ENCODE results near the gene SLC9B1.
A peak's percentile ranks its signal among the peaks of the same experiment; 100 is the strongest.
"Not testable (repeated sequence)": the region's sequence is repeated elsewhere in the genome, so short reads cannot be mapped to it uniquely, and the experiment has no call there.

The SLC9B1 gene

DNA sequence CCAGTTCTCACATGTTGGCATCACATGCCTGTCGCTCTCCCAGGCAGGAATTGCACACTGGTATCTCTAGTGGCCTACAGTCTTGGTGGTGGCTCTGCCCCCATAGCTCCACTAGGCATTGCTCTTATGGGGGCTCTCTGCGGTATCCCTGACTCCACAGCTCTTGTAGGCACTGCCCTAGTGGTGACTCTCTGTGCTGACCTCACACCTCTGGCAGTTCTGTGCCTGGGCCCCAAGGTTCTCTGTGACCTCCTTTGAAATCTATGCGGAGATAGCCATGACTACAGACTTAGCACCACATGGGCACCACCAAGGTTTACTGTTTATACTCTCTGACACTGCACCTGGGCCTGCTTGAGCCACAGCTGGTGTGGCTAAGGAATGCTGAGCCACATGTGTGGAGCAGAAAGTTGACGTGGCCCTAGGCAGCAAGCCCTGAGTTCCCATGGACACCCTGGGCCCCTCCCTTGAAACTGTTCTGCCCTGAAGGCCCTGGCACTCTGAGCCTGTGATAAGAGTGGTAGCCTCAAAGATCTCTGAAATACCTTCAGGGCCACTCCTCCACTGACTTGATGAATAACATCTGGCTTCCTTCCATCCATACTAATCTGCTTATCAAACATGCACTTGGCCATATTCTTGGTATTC lies 8.0 kb downstream of the SLC9B1 start:
- no peak for DNase-seq

DNA sequence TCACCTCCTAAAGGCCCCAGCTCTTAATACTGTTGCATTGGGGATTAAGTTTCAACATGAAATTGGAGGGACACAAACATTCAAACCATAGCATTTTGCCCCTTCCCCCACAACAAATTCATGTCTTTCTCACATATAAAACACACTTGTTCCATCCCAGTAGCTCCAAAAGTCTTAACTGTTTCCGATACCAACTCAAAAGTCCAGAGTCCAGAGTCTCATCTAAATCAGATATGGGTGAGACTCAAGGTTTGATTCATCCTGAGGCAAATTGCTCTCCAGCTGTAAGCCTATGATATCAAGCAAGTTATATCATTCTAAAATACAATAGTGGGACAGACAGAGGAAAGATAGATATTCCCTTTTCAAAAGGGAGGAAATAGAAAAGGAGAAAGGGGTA lies 8.7 kb downstream of the SLC9B1 start:
- DNase-seq = no peak

- DNase-seq = peak in 1 of 2 experiments; percentile 44
These were observed 10.4 kb downstream of the SLC9B1 start for GRCh38 chr4:103008875-103009729.

GRCh38 chr4:103002551-103002950 lies 17.0 kb downstream of the SLC9B1 start:
- DNase-seq = no peak

DNA sequence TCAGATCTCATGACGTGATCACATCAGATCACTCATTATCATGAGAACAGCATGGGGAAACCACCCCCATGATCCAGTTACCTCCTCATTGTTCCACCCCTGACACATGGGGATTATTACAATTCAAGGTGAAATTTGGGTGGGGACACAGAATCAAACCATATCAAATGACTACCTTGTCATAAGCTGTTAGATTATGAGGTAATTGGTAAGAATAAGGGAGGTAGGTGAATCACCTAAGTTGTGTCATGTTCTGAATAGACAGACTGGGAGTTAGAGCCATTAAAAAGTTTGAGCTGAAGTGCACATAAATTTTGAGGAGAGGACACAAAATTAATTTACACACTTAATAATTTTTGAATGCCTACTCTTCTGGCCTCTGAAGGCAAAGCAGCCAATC lies 24.7 kb downstream of the SLC9B1 start:
- DNase-seq = no peak

GRCh38 chr4:102993985-102994384 lies 25.5 kb downstream of the SLC9B1 start:
- DNase-seq = not testable (repeated sequence)

DNA sequence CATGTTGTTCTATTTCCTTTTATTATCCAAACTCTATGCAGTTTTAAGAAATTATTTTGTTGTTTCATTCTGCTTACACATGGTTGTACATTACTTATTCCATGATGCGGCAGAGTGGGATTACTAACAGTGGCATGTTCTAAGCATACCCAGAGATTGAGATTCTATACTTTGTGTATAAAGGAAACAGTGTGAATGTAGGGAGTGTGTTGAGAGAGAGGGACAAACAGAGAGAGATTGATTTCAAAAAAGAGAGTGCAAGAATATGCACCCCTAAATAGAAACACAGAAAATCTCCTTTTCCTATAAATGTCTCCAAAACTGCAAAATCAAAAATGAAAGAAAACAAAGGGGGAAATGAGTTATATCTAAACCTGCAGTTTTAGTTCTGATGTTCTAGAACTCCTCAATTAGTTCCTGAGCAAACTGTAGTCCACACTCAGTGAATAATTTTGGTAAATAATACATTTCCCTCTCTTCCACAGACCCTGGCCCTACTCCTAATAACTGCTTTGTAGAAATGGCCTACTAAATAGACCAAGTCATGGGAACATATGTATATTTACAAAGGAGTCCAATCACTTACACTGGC lies 31.0 kb downstream of the SLC9B1 start:
- no peak for DNase-seq

DNA sequence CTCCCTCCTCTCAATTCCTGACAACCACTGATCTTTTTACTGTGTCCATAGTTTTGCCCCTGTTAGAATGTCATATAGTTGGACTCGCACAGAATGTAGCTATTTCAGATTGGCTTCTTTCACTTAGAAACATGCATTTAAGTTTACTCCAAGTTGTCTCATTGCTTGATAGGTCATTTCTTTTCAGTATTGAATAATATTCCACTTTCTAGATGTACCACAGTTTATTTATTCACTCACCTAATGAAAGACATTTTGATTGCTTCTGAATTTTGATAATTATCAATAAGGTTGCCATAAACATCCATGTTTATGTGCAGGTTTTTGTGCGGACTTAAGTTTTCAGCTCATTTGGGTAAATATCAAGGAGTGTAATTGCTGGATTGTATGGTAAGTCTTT lies 38.5 kb downstream of the SLC9B1 start:
- DNase-seq = no peak

GRCh38 chr4:102961813-102962212 lies 57.7 kb downstream of the SLC9B1 start:
- DNase-seq = not testable (repeated sequence)

GRCh38 chr4:102959496-102959895 lies 60.0 kb downstream of the SLC9B1 start:
- no peak for DNase-seq

GRCh38 chr4:102945066-102945465 lies 74.4 kb downstream of the SLC9B1 start:
- DNase-seq = no peak

- DNase-seq = not testable (repeated sequence)
These were observed 81.4 kb downstream of the SLC9B1 start for GRCh38 chr4:102938063-102938462.

- DNase-seq = no peak
These were observed 83.8 kb downstream of the SLC9B1 start for GRCh38 chr4:102935716-102936115.

- DNase-seq = not testable (repeated sequence)
These were observed 99.8 kb downstream of the SLC9B1 start for GRCh38 chr4:102919697-102920096.

GRCh38 chr4:102918859-102919258 lies 100.6 kb downstream of the SLC9B1 start:
- no peak for DNase-seq

DNA sequence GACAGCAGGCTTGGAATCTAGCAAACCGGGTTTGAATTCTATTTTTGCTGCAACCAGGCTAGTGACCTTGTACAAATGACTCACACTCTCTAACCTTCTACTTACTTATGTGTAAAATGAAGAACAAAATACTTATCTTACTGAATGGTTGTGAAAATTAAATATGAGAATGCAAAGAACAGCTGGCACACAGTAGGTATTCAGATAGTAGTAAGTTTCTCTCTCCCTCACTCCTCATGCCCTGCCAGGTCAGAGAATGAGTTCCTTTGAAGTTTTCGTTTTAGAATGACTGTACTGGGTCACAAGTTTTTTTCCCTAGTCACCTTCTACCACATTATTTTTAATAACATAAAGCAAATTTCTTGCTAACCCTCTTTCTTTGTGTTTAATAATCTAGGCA lies 117.7 kb downstream of the SLC9B1 start:
- DNase-seq = no peak

- DNase-seq = not testable (repeated sequence)
These were observed 121.9 kb downstream of the SLC9B1 start for GRCh38 chr4:102897610-102898009.

- DNase-seq = not testable (repeated sequence)
These were observed 123.0 kb downstream of the SLC9B1 start for GRCh38 chr4:102896547-102896946.

GRCh38 chr4:102889866-102890265 lies 129.6 kb downstream of the SLC9B1 start:
- not testable (repeated sequence) for DNase-seq

GRCh38 chr4:102888570-102888969 lies 130.9 kb downstream of the SLC9B1 start:
- DNase-seq = not testable (repeated sequence)

GRCh38 chr4:102883278-102883677 lies 136.2 kb downstream of the SLC9B1 start:
- no peak for DNase-seq

GRCh38 chr4:102881343-102881742 lies 138.2 kb downstream of the SLC9B1 start:
- no peak for DNase-seq

- no peak for DNase-seq
These were observed 140.6 kb downstream of the SLC9B1 start for GRCh38 chr4:102878901-102879300.

GRCh38 chr4:102878349-102878748 lies 141.2 kb downstream of the SLC9B1 start:
- not testable (repeated sequence) for DNase-seq
